T-helper 1 cell (primary cell): ENCODE measurements around the gene DCANP1.
A peak's percentile ranks its signal among the peaks of the same experiment; 100 is the strongest.
"Not testable (repeated sequence)": the region's sequence is repeated elsewhere in the genome, so short reads cannot be mapped to it uniquely, and the experiment has no call there.

Experiments
- DNase-seq, 5 donors: peaks; one replicate each; pipeline ENCODE4 v3.0.0-alpha.2; 2012 to 2020
- total RNA-seq, 4 donors: gene quantifications; one replicate each; lab custom pipeline; 2026; lab: John Stamatoyannopoulos, UW

Gene DCANP1
- total RNA-seq: 0 reads per million in 4 donors

GRCh38 chr5:135447298-135447929 lies at the start of gene DCANP1:
DCANP1 (minus strand) TSS chr5:135447348; CDS start chr5:135447108, 240 bp downstream.
- DNase-seq: no peak

DNA sequence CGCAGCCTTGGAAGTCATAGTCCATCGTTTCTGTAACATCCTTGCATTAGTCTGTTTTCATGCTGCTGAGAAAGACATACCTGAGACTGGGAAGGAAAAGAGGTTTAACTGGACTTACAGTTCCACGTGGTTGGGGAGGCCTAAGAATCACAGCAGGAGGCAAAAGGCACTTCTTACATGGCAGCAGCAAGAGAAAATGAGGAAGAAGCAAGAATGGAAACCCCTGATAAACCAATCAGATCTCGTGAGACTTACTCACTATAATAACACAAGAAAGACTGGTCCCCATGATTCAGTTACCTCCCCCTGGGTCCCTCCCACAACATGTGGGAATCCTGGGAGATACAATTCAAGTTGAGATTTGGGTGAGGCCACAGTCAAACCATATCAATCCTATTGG lies 48.4 kb upstream of the DCANP1 start:
- not testable (repeated sequence) for DNase-seq

DNA sequence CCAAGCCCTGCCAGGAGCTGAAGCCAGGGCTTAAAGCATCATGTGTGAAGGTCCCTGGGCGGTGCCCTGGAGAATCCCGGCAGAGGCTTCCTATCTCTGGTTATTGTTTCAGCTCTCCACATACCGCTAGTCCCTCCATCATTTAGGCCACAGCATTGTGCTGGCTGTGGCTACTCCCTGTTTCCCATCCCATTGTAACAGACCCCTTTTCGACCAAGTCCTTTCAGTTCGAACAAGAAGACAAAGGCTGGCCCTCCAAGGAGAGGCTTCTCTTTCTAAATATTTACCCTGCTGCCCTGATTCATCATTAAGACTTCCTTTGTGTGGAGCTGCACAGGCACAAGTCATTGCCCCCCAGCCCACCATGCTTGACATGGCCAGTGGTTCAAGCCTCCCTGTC lies 47.0 kb upstream of the DCANP1 start:
- DNase-seq: no peak

GRCh38 chr5:135493406-135494180 lies 46.4 kb upstream of the DCANP1 start:
- peak in 1 of 5 donors; percentile 29 for DNase-seq

- no peak for DNase-seq
These were observed 45.1 kb upstream of the DCANP1 start for GRCh38 chr5:135492319-135492626.

DNA sequence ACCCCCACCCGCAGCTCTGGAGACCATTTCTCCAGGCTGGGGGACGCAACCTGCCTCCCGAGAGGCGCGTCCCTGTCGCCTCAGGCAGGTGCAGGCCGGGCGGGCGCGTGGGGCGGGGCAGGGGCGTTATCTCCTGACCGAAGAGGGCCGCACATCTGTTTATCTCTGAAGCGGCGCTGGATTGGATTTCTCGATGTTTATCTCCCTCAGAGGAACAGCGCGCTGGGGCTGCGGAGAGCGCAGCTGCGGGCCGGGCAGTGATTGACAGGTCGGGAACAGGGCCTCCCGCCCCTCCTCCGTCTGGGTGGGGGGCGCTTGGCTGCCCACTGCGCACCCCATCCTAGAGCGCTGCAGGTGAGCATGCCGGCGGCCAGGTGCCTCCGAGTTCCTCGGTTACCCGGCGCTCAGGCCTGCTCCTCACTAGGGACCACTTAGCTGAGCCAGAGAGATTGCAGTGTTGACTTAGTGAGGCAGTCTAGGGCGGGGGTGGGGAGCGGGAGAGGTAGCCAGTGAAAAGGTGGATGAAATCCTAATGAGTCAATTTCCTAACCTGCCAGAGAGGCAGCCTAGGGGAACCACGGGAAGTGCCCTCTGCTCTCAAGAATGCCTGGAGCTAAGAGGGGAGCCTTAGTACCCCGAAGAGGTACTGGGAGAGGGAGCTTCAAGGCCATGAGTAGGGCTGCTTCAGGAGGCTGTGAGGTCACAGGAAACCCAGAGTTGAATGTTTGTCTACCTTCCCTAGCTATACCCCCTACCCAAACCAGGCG lies 44.6 kb upstream of the DCANP1 start:
- DNase-seq: no peak

DNA sequence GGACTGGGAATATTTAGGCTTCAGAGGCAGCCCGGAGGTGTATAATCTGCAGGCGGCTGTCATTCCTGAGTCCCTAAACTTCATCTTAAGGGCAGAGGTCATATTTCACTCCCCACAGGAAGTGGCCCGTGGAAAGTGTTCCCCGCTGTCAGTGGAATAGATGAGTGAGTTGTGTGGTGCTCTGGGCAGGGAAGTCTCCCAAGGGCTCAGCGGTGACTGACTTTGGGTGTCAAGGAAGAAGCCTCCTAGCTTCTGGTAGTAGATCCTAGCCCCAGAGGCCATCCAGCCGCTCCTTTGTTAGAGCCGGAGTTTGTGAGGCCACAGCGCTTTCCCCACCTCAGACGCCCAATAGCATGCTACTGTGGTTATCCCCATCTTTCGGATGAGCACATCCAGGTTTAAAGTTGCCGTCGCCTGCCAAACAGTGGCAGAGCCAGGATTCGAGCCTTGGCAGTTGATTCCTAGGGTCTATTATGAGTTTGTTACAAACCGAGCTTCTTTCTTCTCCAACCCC lies 43.9 kb upstream of the DCANP1 start:
- no peak for DNase-seq

DNA sequence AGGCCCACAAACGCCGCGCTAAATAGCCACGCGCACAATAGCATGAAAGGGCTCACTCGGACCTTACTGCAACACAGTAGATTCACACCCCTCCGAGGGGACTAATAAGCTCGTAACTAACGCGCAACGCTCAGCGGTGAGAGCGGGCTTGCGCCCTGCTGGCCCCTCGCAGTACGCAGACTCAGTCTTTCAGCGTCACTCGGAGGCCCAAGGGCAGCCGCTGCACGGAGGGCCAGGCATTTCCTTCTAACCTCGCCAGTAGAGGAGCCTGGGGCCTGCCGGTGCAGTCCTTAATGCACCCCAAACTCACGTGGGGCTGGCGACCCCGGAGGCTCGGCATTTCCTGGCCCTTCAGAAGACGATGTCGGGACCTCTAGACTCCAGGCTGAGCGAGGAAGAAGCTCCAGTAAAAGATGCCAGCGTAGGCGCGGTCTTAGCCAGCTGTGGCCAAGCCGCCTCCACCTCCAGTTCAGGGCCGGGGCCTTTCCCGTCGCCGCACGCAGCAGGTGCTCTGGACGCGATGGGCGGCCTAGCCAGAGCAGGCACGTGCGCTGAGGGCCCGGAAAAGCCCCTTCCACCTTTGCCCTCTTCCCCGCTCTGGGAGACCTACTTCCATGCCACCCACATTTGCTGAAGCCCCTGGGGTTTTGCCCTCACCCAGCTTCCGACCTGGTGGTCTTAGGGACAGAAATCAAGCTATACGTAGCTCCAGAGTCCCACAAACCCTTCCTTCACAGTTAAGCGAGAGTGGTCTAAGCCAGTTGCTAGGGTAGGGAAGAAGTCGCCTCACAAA lies 43.3 kb upstream of the DCANP1 start:
- no peak for DNase-seq

DNA sequence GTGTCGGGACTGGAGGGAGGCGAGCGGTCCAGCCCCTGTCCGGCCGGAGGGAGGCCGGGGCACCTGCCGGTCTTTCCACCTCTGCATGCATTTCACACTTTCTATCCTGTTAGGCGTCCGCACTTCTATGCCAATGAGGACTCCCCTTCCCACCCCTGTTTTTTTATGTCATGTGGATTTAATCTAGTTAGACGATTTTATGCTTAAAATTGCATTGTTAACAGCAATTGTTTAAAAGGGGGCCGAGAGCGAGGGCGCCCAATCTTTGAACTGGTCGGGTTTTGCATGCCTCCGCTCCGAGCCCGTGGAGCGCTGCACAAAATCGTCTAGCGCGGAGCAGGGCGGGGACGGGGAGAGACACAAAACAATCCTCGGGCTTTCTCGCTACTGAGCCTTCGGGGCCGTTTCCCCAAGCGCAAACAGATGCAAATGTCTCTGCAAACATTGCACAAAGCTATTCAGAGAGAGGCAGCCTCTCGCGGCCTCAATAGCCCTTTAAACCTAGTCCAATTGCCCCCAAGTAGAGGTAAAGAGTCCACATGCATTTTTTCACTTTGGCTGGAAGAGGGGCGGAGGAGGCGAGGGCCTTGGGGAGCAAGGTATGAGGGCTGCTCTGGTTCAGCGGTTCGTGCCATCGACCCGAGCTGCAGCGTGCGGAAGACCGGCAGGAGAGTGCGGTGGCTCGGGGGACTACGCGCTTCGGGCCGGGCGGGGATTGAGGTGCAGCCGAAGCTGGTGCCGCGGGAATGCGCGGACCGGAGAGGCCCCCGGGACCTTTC lies 42.5 kb upstream of the DCANP1 start:
- DNase-seq: no peak

DNA sequence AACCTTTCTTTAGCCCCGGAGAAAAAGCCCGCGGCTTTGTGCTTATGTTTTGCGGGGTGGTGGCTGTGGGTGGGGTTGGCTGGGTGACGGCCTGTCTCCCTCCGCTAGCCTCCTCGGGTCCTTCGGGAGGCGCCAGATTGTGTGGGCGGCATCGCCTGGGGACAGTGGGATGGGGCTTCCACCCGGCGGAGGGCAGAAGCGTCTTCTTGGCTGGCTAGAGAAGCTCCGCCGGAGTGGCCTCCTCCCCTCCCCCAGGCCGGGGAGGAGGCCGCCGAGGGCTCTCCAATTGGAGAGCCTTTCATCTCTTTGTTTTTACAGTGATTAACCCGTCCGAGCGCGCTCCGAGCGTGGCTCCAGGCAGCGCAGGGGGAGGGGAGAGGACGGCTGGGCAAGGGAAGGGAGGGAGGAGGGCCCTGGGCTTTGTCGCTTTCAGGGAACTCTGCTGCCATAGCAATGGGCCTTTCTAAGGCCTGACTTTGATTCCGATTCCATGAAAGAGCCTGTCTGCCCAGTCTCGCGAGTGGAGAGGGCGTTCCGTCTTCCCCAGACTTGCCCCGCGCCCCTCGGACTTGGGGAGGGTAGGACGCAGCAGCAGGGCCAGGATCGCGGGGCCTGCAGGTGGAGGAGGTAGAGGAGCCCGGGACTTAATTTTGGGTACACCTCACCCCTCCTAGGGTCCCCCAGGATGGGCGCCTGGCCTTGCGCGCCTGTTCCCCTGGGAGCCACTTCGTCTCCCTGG lies 41.7 kb upstream of the DCANP1 start:
- DNase-seq: no peak

DNA sequence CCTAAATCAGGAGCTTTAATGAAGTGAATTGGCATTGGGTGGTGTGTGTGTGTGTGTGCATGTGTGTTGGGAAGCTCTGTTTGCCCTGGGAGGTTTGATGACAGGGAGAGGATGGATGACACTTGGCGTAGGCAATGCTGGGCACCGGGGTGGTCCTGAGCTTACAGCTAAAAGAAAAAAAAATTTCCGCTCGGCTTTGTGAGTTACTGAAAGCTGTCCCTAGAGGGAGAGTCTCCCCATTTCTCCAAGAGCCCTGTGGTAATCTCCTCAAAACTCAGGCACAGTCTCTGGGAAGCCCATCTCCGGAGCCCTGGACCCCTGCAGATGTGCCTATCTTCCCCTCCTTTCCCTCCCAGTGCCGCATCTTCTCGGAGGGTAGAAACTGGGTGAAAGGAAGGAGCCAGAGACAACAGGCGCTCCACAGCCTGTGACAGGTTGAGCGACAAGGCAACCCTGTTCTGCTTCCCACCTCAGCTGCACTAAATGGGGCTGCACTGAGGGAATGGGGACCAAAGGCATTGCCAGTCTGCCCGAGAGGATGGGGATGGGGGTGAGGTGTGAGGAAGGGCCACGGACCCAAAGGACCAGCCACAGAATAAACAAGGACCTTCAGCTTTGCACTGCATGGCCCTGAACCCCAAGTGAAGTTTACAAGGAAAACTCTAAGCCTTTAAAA lies 40.8 kb upstream of the DCANP1 start:
- DNase-seq: no peak

- DNase-seq: no peak
These were observed 39.9 kb upstream of the DCANP1 start for GRCh38 chr5:135487037-135487395.

GRCh38 chr5:135486131-135487036 lies 39.2 kb upstream of the DCANP1 start:
- DNase-seq: no peak

GRCh38 chr5:135484674-135485086 lies 37.5 kb upstream of the DCANP1 start:
- no peak for DNase-seq

DNA sequence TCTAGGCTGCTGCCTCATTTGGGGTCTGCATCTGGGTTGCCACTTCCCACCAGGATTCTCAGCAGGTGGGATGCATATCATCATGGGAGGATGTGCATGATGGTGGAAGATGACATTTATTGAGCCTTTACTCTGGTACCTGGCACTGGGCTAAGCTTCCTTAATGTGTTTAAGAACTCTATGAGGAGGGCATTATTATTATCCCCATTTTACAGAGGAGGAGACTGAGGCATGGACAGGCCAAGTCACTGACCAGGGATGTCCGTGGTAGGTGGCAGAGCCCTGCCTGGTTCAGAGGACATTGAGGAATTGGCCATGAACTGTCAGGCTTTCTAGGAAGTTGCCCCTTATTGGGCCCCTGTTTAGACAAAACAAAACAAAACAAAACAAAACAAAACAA lies 36.1 kb upstream of the DCANP1 start:
- no peak for DNase-seq

DNA sequence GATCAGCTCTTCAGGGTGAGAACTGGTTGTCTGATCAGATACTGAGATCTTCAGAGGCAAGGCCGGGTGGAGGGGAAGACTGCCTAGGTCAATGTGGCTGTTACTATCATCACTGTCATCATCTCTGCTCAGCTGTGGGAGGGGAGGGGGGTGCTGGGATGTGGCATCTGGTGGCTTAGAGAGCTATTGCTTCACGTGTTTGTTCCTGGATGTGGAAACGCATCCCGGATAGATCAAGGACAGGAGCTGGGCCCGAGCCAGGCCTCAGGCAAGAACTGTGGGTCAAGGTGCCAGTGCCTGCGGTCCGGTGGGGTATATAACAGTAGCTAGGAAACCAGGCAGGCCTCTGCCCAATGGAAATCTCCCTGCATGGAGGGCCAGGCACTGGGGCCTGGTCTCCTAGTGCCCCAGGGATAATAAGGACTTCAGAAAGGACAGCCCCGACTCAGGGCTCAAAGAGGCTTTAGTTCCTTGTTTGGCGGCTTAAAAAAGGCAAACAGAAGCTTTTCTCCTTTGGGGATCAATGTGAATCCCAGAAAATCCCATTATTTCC lies 35.3 kb upstream of the DCANP1 start:
- no peak for DNase-seq

DNA sequence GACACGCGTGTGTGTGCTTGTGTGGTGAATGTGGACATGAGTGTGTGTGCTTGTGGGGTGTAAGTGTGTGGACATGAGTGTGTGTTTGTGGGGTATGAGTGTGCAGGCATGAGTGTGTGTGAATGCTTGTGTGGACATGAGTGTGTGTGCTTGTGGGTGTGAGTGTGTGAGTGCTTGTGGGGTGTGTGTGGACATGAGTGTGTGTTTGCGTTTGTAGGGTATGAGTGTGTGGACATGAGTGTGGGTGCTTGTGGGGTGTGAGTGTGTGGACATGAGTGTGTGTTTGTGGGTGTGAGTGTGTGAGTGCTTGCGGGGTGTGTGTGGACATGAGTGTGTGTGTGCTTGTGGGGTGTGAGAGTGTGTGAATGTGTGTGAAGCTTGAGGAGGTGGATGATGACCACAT lies 34.8 kb upstream of the DCANP1 start:
- DNase-seq: no peak

DNA sequence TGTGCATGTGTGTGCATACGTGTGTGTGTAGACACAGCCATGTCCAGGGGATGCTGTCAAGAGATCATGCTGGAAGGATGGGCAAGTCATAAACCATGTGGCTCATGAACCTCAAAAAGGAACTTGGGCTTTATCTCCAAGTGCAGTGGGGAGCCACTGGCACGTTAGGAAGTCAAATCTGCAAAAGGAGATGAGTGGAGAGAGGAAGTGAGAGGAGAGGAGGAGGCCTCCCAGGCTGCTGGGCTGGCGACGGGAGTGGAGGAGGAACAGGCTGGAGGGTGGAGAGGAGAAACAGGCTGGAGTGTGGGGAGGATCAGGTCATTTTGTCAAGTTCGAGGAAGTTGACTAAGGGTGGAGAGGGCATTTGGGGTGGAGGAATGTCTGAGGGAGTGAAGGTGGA lies 34.2 kb upstream of the DCANP1 start:
- DNase-seq: no peak

- DNase-seq: no peak
These were observed 33.4 kb upstream of the DCANP1 start for GRCh38 chr5:135480511-135480910.
